ENCODE measurements around the gene PTPRN2. TPM values are rescaled to one million over a fixed set of nuclear protein-coding genes. Genes with fewer than 3 reads are reported as not detected.

Gene PTPRN2
- total and polyA plus RNA-seq, 9 of the 15 experiments (the other 6 are each of a cell fraction or from before 2014, with no cell fraction given), result not detected

DNA sequence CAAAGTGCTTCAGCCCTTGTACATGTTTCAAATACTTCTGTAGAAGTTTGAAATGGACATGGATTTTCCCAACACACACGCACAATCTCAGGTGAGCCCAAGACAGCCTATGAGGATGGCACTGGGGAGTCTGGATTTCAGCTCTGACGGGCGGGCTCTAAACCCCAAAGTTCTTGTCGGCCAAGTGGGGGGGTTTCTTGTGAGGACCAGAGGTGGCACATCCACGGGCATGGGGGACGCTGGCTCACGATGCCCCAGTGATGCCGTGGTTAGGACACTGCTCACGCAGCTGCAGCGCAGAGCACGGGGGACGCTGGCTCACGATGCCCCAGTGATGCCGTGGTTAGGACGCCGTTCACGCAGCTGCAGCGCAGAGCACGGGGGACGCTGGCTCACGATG is 970.7 kb downstream of the PTPRN2 start:
- H3K4me1 ChIP-seq (replicated peaks in 1 of 2; ENCODE audit: control insufficient read depth in 2 of 2, insufficient read depth in 2 of 2, low read length in 2 of 2), result peaks cover 0 to 21% of the 10 kb centered on the region in 2 experiments; a peak in 1 of 5 replicates
- in situ Hi-C loops (cut with MboI) (no loop called here), intact Hi-C loops (cut with micrococcal nuclease) (no loop called here)
- no TSS peak for BruUV-seq (replicated peaks)
- H4K20me1 ChIP-seq (replicated peaks; ENCODE audit: control insufficient read depth, insufficient read depth, low read length), result peaks cover 25% of the 10 kb centered on the region
- no peak overlapping the region for H3K27ac ChIP-seq (ENCODE audit: extremely low read depth, low read depth, low read length)
- H3K79me2 ChIP-seq (ENCODE audit: control insufficient read depth, insufficient read depth, low read length), result no peaks in the 10 kb centered on the region
- no peak overlapping the region for H3K9ac ChIP-seq (ENCODE audit: insufficient read depth in 1 of 2, low read depth in 2 of 2, low read length in 2 of 2)
- H3K9me3 ChIP-seq (replicated peaks; ENCODE audit: control insufficient read depth, insufficient read depth, low read depth, low read length), result no peaks in the 10 kb centered on the region
- no peaks in the 10 kb centered on the region for H3K36me3 ChIP-seq (ENCODE audit: control insufficient read depth, insufficient read depth, low read length)
- peaks cover 6% of the 10 kb centered on the region for H3K9me1 ChIP-seq (ENCODE audit: control insufficient read depth, insufficient read depth, low read length)
- under 1% methylated on average over 21 of the region's 21 CpGs for WGBS (ENCODE audit: insufficient coverage, low coverage, missing lambda C conversion rate)
- no peak overlapping the region for H3K4me2 ChIP-seq (ENCODE audit: insufficient read depth, low read length)
- H3K27me3 ChIP-seq (ENCODE audit: control insufficient read depth in 2 of 2, insufficient read depth in 2 of 2, low read length in 2 of 2), result peaks cover 86 to 98% of the 10 kb centered on the region in 2 experiments
- FAIRE-seq (no peak), DNase-seq (ENCODE audit: extremely low read depth in 1 of 4, low spot score in 3 of 4) (no peak), ATAC-seq (no peak)
- POLR2A ChIA-PET, result interaction anchor here (0.7 to 1.1 kb wide), 2 partner anchors 16 to 19 kb away, joined by 3 to 5 read pairs; no protein-coding TSS in a partner anchor
- no peak overlapping the region for H2AFZ ChIP-seq (ENCODE audit: low read depth, low read length)
- H3K4me3 ChIP-seq, result no peak overlapping the region
- CTCF ChIA-PET (ENCODE audit: low intra/inter-chr PET ratio), result no interaction called here
- TF ChIP-seq HDAC8 (tag; IDR thresholded peaks at IDR 0.05) (no peak), CHD4 (IDR thresholded peaks at IDR 0.05; ENCODE audit: insufficient read depth, insufficient replicate concordance, low read depth, low read length, poor library complexity, severe bottlenecking) (no peak), HMG20B (CRISPR knock-in tag; IDR thresholded peaks at IDR 0.05) (no peak), SMC3 (conservative IDR thresholded peaks at IDR 0.05; ENCODE audit: insufficient read depth, low read depth, low read length) (no peak), ARHGAP35 (IDR thresholded peaks at IDR 0.05; ENCODE audit: partially characterized antibody) (no peak)
- TF ChIP-seq, protein P1, sequence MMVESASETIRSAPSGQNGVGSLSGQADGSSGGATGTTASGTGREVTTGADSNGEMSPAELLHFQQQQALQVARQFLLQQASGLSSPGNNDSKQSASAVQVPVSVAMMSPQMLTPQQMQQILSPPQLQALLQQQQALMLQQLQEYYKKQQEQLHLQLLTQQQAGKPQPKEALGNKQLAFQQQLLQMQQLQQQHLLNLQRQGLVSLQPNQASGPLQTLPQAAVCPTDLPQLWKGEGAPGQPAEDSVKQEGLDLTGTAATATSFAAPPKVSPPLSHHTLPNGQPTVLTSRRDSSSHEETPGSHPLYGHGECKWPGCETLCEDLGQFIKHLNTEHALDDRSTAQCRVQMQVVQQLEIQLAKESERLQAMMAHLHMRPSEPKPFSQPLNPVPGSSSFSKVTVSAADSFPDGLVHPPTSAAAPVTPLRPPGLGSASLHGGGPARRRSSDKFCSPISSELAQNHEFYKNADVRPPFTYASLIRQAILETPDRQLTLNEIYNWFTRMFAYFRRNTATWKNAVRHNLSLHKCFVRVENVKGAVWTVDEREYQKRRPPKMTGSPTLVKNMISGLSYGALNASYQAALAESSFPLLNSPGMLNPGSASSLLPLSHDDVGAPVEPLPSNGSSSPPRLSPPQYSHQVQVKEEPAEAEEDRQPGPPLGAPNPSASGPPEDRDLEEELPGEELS (CRISPR knock-in tag; IDR thresholded peaks at IDR 0.05; ENCODE audit: borderline replicate concordance), result no peak
- TF ChIP-seq, protein P2, sequence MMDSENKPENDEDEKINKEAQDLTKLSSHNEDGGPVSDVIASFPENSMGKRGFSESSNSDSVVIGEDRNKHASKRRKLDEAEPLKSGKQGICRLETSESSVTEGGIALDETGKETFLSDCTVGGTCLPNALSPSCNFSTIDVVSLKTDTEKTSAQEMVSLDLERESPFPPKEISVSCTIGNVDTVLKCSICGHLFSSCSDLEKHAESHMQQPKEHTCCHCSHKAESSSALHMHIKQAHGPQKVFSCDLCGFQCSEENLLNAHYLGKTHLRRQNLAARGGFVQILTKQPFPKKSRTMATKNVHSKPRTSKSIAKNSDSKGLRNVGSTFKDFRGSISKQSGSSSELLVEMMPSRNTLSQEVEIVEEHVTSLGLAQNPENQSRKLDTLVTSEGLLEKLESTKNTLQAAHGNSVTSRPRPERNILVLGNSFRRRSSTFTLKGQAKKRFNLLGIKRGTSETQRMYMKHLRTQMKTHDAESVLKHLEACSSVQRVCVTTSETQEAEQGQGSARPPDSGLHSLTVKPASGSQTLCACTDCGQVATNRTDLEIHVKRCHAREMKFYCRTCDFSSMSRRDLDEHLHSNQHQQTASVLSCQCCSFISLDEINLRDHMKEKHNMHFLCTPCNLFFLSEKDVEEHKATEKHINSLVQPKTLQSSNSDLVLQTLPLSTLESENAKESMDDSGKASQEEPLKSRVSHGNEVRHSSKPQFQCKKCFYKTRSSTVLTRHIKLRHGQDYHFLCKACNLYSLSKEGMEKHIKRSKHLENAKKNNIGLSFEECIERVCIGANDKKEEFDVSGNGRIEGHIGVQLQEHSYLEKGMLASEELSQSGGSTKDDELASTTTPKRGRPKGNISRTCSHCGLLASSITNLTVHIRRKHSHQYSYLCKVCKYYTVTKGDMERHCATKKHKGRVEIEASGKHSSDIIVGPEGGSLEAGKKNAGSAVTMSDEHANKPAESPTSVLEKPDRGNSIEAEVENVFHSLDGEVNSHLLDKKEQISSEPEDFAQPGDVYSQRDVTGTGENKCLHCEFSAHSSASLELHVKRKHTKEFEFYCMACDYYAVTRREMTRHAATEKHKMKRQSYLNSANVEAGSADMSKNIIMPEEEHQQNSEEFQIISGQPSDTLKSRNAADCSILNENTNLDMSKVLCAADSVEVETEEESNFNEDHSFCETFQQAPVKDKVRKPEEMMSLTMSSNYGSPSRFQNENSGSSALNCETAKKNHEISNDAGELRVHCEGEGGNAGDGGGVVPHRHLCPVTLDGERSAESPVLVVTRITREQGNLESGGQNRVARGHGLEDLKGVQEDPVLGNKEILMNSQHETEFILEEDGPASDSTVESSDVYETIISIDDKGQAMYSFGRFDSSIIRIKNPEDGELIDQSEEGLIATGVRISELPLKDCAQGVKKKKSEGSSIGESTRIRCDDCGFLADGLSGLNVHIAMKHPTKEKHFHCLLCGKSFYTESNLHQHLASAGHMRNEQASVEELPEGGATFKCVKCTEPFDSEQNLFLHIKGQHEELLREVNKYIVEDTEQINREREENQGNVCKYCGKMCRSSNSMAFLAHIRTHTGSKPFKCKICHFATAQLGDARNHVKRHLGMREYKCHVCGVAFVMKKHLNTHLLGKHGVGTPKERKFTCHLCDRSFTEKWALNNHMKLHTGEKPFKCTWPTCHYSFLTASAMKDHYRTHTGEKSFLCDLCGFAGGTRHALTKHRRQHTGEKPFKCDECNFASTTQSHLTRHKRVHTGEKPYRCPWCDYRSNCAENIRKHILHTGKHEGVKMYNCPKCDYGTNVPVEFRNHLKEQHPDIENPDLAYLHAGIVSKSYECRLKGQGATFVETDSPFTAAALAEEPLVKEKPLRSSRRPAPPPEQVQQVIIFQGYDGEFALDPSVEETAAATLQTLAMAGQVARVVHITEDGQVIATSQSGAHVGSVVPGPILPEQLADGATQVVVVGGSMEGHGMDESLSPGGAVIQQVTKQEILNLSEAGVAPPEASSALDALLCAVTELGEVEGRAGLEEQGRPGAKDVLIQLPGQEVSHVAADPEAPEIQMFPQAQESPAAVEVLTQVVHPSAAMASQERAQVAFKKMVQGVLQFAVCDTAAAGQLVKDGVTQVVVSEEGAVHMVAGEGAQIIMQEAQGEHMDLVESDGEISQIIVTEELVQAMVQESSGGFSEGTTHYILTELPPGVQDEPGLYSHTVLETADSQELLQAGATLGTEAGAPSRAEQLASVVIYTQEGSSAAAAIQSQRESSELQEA (IDR thresholded peaks at IDR 0.05; ENCODE audit: low read depth), result no peak
- TF ChIP-seq, protein P3, sequence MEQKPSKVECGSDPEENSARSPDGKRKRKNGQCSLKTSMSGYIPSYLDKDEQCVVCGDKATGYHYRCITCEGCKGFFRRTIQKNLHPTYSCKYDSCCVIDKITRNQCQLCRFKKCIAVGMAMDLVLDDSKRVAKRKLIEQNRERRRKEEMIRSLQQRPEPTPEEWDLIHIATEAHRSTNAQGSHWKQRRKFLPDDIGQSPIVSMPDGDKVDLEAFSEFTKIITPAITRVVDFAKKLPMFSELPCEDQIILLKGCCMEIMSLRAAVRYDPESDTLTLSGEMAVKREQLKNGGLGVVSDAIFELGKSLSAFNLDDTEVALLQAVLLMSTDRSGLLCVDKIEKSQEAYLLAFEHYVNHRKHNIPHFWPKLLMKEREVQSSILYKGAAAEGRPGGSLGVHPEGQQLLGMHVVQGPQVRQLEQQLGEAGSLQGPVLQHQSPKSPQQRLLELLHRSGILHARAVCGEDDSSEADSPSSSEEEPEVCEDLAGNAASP (IDR thresholded peaks at IDR 0.05), result no peak
- TF ChIP-seq, protein P4, sequence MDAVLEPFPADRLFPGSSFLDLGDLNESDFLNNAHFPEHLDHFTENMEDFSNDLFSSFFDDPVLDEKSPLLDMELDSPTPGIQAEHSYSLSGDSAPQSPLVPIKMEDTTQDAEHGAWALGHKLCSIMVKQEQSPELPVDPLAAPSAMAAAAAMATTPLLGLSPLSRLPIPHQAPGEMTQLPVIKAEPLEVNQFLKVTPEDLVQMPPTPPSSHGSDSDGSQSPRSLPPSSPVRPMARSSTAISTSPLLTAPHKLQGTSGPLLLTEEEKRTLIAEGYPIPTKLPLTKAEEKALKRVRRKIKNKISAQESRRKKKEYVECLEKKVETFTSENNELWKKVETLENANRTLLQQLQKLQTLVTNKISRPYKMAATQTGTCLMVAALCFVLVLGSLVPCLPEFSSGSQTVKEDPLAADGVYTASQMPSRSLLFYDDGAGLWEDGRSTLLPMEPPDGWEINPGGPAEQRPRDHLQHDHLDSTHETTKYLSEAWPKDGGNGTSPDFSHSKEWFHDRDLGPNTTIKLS (IDR thresholded peaks at IDR 0.05; ENCODE audit: borderline replicate concordance, low read depth), result no peak
